HG02678 (cell line): ENCODE results near the gene TMEM200A.

Experiments
- ATAC-seq: cut with Tn5 transposase; IDR thresholded peaks from one replicate; pipeline ENCODE4 v1.9.1; 2021; ENCODE audit warnings: mild to moderate bottlenecking, moderate library complexity; ENCODE audit not compliant: unreplicated experiment

Gene TMEM200A

DNA sequence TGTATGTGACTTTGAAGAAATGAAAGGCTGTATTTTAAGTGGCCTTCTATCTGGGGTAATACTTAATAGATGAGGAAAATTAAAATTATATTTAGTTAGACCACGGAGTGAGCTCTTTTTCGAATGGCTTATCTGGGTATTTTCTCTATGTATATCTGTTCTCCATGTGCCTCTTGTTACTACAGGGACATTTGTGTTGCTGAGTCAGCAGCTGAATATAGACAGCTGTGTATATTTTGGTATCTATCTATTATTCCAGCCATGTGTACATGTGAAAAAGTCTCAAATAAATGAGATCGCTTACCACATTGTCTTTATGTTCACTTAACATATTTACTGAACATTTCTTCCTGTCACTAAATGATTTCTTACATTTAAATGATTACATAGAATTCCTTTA lies 57.2 kb downstream of the TMEM200A start:
- ATAC-seq, result no peak

DNA sequence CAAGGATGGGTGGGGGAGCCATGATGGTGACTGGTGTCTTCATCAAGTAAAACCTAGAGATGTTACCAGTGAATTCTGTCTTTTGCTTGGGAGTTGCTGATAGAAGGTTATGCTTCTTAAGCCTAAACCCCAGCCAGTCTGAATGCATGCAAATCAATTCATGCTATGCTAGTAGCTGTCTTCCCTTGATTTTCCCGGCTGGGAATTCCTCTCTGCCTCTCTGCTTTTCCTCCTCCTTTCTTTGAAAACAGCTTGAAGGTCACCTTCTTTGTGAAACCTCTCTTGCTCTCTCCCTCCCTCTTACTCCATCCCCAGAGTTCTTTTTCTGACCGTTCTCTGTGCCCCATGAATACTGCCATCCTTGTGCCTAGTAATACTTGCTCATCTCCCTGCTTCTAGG lies 58.9 kb downstream of the TMEM200A start:
- no peak for ATAC-seq

DNA sequence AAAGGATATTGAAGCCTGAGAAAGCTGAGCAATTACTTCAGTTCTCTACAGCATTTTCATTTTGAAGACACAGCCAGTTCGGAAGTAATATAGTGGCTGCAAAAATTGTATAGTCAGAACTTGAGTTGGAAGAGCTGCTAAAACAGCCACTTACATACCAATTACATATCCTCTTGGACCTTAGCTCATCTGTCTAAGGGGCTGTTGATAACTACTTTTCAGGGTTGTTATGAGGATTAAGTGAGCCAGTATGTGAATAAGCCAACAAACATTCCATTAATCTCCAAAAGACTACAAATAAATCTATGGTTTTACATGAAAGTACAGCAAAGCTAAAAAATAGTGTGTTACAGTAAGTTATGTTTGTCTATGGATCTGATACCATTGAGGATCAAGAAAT lies 59.7 kb downstream of the TMEM200A start:
- no peak for ATAC-seq

DNA sequence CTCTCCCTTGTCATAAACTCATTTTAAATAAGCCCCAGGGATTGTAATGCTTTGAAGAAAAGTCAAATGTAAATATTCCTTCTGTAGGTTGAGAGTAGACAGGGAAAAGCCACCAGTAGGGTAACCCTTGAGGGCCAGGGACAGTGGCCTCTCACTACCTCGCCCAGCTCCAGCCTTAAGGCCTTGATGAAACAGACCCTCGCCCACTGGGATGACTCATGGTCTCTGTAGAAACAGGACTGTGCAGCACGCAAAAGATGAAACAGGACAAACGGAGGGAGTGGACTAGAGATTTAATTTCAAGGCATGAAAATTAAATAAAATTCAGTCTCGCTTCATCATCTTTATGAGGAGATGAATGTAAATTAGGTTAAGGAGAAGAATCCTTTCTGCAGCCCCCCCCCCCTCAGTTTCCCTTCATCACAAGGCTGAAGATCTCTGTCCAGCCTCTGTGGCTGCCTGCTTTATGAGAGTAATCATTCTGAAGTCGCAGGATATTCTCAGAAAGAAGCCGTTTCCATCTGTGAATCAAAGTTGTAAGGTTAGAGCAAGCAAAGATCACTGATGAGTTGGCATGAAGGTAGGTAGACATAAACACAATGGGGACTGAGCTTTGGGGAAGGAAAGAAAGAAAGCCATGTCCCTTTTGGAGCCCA lies 60.4 kb downstream of the TMEM200A start:
- no peak for ATAC-seq

DNA sequence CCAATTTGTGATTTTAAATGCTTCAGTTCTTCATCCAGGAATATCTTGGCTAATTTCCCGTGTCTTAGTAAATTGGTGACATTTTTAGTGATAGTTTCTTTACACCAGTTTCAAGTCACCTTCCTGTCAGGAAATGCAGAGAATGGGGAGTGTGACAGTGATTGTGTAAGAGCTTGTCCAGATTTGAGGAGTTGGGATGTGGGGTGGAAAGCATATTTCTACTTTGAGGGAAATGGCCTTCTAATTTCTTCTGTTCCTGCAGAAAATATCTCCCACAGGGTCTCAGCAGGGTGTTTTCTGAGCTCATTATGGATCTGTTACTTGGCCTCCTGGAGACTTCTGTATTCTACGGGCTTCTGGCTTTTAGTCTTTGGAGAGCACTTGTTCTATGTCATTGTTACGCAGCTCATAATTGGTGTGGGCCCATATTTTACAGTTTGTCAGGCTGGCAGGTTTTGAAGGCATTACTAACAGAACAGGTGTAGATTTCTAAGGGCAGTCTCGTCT lies 65.6 kb downstream of the TMEM200A start:
- ATAC-seq, result no peak

DNA sequence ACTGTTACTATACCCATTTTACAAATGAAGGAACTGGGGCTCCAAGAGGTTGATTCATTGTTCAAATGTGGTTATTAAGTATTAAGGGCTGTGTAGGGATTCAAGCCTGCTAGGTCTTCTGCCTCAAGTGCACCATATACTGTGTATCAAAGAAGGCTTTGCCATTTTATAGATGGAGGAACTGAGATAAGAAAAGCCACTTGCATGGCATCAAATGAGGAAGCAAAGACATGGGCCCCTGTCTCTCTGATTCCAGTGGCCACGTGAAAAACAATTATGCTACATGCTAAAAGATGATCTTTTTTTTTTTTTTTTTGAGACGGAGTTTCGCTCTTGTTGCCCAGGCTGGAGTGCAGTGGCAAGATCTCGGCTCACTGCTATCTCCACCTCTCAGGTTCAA lies 67.0 kb downstream of the TMEM200A start:
- no peak for ATAC-seq

DNA sequence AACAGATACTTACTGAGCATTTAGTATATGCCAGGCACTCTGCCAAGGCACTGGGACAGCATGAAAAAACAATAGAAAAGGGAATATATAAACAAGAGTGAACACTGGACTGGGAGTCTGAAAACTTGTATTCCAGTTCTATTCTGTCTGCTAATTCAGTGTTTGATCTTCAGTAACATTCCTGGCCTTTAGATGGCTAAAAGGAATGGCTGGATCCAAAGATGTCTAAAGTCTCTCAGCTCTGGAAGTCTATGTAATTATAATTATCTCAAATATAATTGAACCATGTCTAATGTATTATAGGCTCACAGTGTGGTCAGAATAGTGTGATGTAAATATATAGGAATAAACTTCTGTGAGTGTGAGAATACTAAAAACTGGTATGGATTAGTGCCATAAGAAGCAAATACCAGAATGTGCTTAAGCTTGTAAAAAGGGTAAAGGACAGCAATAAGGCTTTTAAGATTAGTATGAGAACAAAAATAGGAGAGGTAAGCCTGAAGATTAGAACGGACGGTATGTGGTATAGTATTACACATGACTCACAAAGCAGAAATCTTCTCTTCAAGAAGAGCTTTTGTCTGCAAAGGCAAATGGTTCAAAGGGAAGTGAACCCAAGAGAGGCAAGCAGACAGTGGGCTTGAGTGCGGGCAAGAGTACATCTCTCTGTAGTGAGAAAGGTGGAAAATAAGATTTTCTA lies 68.5 kb downstream of the TMEM200A start:
- no peak for ATAC-seq

DNA sequence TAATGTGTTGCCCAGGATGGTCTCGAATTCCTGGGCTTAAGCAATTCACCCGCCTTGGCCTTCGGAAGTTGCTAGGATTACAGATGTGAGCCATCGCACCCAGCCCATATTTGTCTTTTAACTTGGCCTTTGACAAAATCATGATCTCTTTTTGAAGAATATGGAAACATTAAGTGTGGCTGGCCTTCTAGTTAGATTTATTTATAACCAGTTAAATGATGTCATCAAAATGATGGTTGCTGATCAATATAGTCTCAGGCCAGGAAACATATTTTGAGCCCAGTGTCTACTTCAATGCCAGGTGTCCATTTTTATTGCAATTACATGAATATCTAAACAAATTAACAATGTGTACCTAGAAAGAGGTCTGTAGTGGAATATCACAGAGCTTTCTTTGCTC lies 69.4 kb downstream of the TMEM200A start:
- no peak for ATAC-seq

DNA sequence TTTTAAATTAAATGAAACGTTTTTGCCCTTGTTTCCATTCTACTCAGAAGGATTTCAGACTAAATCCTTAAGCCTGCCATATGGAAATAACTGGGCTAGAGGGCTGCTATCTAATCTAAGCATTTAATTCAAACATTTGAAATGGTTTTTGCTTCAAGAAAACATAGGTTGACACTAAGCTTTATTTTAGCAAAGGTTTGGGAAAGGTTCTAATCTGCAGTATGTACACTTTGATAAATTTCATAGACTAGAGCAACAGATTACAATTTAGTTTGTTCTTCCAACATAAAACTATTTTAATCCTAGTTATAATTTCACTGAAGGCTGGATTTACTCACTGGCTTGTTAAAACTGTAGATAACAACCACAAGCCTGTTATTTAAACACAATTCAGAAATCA lies 72.1 kb downstream of the TMEM200A start:
- ATAC-seq, result no peak

DNA sequence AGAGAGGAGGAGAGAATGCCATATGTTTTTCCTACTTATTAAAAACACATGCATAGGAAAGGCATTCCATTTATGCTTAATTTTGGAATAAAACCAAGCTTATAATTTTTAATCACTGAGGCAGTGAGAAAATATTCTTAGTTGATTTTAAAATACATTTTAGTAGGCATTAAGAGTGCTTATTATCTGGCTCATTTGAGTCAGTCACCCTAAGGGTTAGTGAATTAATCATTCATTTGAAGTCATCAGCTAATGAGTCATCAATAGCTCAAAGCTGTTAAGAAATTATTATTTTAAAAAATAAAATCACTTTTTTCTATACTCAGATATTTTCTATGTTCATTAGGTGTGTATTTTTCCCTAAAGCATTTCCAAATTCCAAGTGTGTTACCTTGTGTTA lies 81.6 kb downstream of the TMEM200A start:
- no peak for ATAC-seq

DNA sequence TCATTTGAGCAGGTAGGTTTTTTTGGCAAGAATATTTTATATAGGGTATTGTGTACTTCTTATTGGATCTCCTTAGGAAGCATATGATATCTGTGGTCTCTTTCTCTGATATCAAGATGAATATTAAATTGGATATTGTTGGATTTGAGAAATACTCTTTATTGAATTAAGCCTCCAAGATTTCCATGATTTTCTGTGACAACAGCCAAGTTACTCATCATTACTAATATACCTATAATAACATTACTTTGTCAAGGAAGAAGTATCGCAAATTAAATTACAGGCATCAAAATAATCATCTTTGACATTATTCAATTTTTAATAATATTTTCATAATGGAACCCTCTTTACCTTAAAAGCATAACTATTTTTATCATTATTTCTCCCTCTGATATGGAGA lies 86.5 kb downstream of the TMEM200A start:
- ATAC-seq, result no peak

DNA sequence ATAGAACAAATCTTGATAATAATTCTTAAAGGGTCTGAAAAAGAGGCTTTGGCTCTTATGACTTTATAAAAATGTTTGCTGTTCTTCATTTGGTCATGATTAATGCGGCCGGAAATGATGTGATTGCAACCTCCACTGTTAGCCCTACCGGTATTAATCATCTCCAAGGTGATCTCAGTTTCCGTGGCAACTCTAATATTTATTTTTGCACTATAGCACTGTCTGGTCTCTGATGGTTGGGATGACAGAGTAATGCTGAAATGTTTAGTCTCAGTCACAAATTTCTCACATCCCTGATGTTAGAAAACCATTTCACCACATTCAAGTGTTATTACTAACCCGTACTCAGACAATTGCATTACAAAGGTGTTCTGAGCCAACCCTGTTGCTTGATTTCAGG lies 87.4 kb downstream of the TMEM200A start:
- ATAC-seq, result no peak

DNA sequence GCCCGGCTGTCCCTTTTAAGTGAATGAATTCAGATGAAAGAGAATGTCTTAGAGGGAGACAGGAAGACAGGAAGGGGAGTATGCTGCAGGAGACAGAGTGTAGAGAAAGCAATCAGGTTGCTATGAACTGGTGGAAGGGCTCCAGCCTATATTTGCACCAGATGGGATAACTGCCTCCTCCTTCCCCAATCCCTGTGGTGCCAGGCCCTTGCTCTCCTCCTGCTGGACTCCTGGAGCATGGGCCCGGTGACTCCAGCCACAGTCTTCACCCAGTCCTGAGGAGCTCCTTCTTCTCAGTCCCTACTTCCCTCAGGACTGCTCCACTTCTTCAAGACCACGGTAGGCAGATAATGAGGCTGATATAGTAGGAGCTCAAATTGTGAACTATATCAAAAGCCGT lies 91.8 kb downstream of the TMEM200A start:
- no peak for ATAC-seq

DNA sequence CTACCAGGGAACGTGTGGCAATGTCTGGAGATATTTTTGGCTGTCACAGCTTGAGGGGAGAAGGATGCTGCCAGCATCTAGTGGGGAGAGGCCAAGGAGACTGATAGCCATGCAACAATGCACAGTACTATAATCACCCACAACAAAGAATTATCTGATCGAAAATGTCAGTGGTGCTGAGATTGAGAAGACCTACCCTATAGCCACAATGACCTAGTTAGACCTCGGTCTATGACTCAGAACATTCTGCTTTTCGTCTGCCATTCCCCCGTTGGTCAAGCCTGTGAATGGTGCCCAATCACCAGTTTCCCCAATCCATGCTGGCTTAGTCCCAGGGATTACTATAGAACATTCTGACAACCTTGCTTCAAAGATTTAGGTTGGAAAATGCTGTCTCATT lies 93.5 kb downstream of the TMEM200A start:
- no peak for ATAC-seq

DNA sequence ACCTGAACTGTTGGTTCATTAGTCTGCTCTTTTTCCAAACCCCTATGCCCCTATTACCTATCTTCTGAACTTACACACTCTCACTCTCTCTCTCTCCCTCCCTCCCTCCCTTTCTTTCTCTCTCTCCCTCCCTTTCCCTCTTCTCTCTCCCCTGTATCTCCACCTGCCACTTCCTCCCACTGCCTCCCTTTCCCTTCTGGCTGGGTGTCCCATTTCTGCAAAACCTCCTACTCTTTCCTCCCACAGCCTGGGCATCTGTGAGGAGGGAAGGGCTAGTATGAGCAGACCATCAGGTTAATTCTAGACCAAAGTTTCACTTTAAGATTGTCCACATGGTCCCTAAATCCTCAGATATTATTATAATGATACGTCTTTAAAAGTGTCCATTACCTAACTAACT lies 95.1 kb downstream of the TMEM200A start:
- ATAC-seq, result no peak

DNA sequence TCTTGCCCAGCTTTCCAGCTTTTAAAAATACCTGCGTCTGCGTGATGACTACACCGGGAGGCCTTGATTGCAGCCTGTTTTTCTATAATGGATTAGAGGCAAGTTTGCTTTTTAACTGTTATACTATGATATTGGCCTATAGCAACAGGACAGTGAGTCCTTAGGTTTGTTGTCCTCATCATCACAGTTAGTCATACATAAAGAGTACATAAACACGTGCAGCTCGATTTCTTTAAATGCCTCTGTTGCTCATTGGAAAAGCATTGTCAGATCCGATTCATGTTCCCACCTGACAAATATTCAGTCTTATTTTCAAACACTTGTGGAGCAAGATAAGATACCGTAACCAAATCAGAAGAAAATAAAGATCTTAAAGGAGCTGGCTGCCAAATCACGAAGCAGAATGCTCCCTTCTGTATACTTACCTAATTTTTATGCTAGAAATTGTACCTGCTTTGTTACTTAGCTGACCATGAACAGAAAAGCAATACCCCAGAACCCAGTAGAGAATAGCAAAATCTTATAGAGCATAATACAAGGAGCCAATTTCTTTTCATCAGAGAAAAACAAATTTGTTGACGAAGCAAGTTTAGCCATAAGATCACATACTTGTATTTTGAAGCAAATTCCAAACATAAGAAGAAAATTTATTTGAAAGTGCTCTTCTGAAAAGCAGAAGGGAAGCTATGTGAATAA lies 100.4 kb downstream of the TMEM200A start:
- ATAC-seq, result no peak

DNA sequence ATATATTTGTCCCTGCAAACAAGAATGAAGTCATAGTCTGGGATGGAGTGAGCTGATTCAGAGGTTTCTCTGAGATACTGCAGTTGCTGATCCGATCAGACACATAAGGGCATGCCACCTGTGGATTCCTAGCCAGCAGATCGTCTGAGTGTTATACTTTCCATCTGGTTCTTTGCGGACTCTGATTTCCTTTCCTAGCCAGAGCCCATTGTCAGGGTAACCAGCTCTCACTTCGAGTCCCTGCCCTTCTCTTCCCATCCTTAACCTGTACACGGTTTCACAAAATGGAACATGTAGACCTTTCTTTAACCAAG lies 100.9 kb downstream of the TMEM200A start:
- no peak for ATAC-seq

DNA sequence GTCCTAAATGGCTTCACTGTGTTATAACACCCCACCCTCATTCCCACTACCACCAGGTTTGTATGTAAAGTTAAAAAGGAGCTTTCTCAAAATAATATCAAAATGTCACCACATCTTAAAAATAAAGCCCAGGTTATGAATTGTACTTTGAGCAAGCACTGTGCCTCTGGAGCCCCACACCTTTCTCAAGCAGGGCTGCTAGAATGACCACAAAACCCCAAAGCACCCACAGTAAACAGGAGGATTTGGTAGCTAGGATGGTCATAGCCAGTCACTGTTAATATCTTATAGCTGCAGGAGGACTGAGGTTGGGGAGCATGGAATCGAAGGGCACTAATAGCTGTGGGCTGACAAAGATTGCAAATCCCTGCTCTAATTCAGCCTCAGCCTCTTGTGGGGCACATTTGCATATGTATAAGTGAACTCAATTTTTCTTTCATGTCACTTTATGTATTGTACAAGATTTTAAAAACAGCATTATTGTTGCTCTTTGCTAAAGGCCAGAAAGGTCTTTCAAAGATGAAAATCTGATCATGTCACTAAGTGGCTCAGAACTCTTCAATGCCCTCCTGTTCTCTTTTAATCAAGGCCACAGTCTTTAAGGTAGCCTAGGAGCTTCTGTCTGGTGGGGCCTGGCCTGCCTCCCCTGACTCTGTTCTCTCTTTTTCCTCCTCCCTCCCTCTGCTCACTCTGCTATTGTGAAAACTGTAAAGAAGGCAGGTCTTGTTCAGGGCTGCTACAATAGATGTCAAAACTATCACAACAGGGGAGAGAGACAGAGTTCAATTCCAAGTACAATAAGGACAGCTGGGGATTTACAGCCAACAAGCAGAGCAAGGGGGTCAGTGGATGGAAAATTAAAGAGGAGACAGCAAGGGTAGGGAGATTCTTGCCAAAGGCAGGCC lies 101.6 kb downstream of the TMEM200A start:
- no peak for ATAC-seq

DNA sequence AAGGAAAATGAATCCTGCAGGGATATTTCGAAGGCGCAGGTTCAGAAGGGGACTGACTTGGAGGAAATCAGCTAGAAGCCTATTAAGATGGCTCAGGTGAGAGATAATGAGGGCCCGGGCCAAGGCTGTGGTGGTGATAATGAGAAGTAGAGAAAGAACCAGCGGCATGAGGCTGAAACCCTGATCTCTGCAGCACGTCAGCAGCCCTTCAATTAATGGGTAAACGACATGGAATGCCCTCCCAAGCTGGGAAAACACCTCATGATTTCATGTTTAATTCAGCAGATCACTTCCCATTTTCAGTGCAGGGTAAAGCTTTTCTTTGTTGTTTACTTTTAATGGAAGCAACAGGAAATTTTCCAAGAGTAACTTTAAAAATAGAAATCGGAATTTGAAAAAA lies 104.9 kb downstream of the TMEM200A start:
- no peak for ATAC-seq

DNA sequence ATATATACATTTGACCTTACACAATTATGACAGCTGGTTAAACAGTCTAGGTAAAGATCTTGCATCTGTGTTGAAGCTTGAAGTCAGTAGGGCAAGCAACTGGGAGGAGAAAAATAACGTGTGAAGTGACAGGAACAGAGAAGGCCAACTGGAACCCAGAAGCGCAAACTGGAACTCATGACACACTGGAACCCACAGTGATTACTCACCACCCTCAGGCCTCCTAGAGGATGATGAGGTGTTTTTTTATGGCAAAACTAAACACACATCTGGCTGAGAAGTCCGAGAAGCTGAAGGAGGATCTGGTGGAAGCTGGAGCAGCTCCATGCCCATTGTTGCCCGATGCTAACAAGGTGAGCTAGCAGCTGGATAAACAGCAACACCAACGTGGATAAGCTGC lies 108.1 kb downstream of the TMEM200A start:
- no peak for ATAC-seq

DNA sequence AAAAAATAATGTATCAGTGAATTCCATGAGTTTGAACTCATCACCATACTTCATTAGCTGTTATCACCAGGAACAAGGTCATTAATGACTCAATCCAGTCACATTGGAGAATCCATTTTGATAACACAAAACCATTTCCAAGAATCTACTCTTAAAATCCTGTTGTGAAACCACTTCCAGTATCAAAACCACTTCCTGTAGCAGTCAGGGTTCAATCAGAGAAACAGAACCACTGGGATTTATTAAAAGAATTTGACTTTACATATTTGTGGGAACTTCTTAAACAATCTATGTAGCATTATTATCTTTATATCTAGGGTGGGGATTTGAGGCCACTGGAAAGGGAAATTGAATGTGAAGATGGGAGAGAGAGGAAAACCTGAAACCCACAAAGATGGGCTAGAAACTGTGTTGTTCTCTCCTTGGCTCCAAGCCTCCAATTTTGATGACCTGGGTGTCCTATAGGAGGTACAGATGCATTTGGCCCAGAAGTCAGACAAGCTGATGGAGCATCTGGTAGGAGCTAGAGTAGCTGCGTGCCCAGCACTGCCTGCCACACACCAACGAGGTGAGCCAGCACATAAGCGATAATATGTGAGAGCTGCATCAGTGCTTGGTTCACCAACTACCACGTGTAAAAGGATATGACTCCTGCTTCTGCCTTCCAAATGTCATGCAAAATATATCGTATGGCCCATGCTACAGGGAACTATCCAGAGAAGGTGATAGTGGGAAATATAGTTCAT lies 117.0 kb downstream of the TMEM200A start:
- no peak for ATAC-seq
